Nephron (organoid): ENCODE measurements around the gene OR56B1.

Experiments
- H3K27ac Mint-ChIP-seq, 3 experiments: 2 replicates each; pipeline ENCODE4 v1.8.0; 2020; ENCODE audit warnings: mixed read lengths in 3 of 3, mild to moderate bottlenecking in 2 of 3, moderate library complexity in 1 of 3
- H3K27me3 Mint-ChIP-seq: 2 replicates; pipeline ENCODE4 v1.8.0; 2021; ENCODE audit warnings: low read depth, mild to moderate bottlenecking, moderate library complexity, mixed read lengths
- H3K36me3 Mint-ChIP-seq: 2 replicates; pipeline ENCODE4 v1.8.0; 2020; ENCODE audit warnings: low read depth, mixed read lengths
- H3K4me1 Mint-ChIP-seq: 2 replicates; pipeline ENCODE4 v1.8.0; 2020; ENCODE audit warnings: mixed read lengths
- H3K4me3 Mint-ChIP-seq, 3 experiments: 2 replicates each; pipeline ENCODE4 v1.8.0; 2020; ENCODE audit warnings: mild to moderate bottlenecking in 3 of 3, mixed read lengths in 3 of 3, moderate library complexity in 2 of 3
- H3K9me3 Mint-ChIP-seq: 2 replicates; pipeline ENCODE4 v1.8.0; 2020; ENCODE audit warnings: mixed read lengths
- CTCF ChIP-seq, 3 experiments: fragments of 200-600 bp; sonication (generic); IDR thresholded peaks; one replicate each; pipeline ENCODE4 v1.5.0; 2021; ENCODE audit warnings: antibody characterized with exemption in 3 of 3; ENCODE audit not compliant: unreplicated experiment in 3 of 3

OR56B1 gene

GRCh38 chr11:5691964-5692361 lies 44.3 kb upstream of the OR56B1 start:
- no peak overlapping the region for H3K27ac Mint-ChIP-seq
- TF ChIP-seq CTCF (IDR thresholded peaks at IDR 0.05; ENCODE audit: unreplicated experiment in 3 of 3), result no peak
- peaks cover 3% of the 10 kb centered on the region for H3K27me3 Mint-ChIP-seq
- H3K4me1 Mint-ChIP-seq, result peaks cover 9% of the 10 kb centered on the region
- no peak overlapping the region for H3K4me3 Mint-ChIP-seq
- no peaks in the 10 kb centered on the region for H3K36me3 Mint-ChIP-seq
- no peaks in the 10 kb centered on the region for H3K9me3 Mint-ChIP-seq

- Mint-ChIP-seq H3K9me3 (no peaks in the 10 kb centered on the region), H3K27me3 (peaks cover 3% of the 10 kb centered on the region), H3K4me1 (peaks cover 6% of the 10 kb centered on the region)
Observed at GRCh38 chr11:5694642-5695041, 41.6 kb upstream of the OR56B1 start.

GRCh38 chr11:5695580-5695979 lies 40.7 kb upstream of the OR56B1 start:
- Mint-ChIP-seq H3K36me3 (no peaks in the 10 kb centered on the region), H3K9me3 (no peaks in the 10 kb centered on the region), H3K27ac (no peak overlapping the region), H3K4me3 (no peak overlapping the region), H3K27me3 (peaks cover 3% of the 10 kb centered on the region), H3K4me1 (no peaks in the 10 kb centered on the region)
- no peak for TF ChIP-seq CTCF (IDR thresholded peaks at IDR 0.05; ENCODE audit: unreplicated experiment in 3 of 3)

More at GRCh38 chr11:5694642-5695041, 41.6 kb upstream of the OR56B1 start:
- no peak for TF ChIP-seq CTCF (IDR thresholded peaks at IDR 0.05; ENCODE audit: unreplicated experiment in 3 of 3)
- Mint-ChIP-seq H3K27ac (no peak overlapping the region), H3K36me3 (no peaks in the 10 kb centered on the region), H3K4me3 (no peak overlapping the region)

- no peak for TF ChIP-seq CTCF (IDR thresholded peaks at IDR 0.05; ENCODE audit: unreplicated experiment in 3 of 3)
- no peaks in the 10 kb centered on the region for H3K36me3 Mint-ChIP-seq
- peaks cover 3% of the 10 kb centered on the region for H3K27me3 Mint-ChIP-seq
- no peaks in the 10 kb centered on the region for H3K9me3 Mint-ChIP-seq
- no peak overlapping the region for H3K4me3 Mint-ChIP-seq
- H3K27ac Mint-ChIP-seq, result no peak overlapping the region
- no peaks in the 10 kb centered on the region for H3K4me1 Mint-ChIP-seq
Observed at GRCh38 chr11:5696210-5696609, 40.0 kb upstream of the OR56B1 start.

- Mint-ChIP-seq H3K9me3 (no peaks in the 10 kb centered on the region), H3K27me3 (peaks cover 3% of the 10 kb centered on the region), H3K36me3 (no peaks in the 10 kb centered on the region), H3K27ac (no peak overlapping the region), H3K4me1 (no peaks in the 10 kb centered on the region), H3K4me3 (no peak overlapping the region)
- TF ChIP-seq CTCF (IDR thresholded peaks at IDR 0.05; ENCODE audit: unreplicated experiment in 3 of 3), result no peak
Observed at GRCh38 chr11:5698281-5698680, 38.0 kb upstream of the OR56B1 start.

GRCh38 chr11:5700421-5701054 lies 35.7 kb upstream of the OR56B1 start:
- peaks cover 3% of the 10 kb centered on the region for H3K27me3 Mint-ChIP-seq
- no peak for TF ChIP-seq CTCF (IDR thresholded peaks at IDR 0.05; ENCODE audit: unreplicated experiment in 3 of 3)
- H3K27ac Mint-ChIP-seq, result no peak overlapping the region
- no peak overlapping the region for H3K4me3 Mint-ChIP-seq
- no peaks in the 10 kb centered on the region for H3K9me3 Mint-ChIP-seq
- H3K4me1 Mint-ChIP-seq, result no peaks in the 10 kb centered on the region
- H3K36me3 Mint-ChIP-seq, result no peaks in the 10 kb centered on the region
